Skin epidermis (tissue), 12 donors: Measurements from ENCODE around the gene RABAC1.

Experiments
- H3K27ac ChIP-seq, 21 experiments: fragments of 200-600 bp; sonication (generic) in 11 of 21; one replicate each; pipeline ENCODE4 v1.5.0; 2020; ENCODE audit warnings: mild to moderate bottlenecking in 3 of 21, inconsistent platforms in 2 of 21, moderate library complexity in 2 of 21
- H3K4me3 ChIP-seq, 7 experiments: fragments of 200-600 bp; sonication (generic) in 2 of 7; one replicate each; pipeline ENCODE4 v1.5.0; 2020; ENCODE audit warnings: inconsistent platforms in 2 of 7, mild to moderate bottlenecking in 2 of 7, moderate library complexity in 1 of 7

The RABAC1 gene

GRCh38 chr19:41907994-41908615 is 51.0 kb downstream of the RABAC1 start:
- Histone ChIP-seq H3K27ac (no peak overlapping the region), H3K4me3 (no peak overlapping the region)

- H3K27ac ChIP-seq, result no peak overlapping the region
- no peak overlapping the region for H3K4me3 ChIP-seq
Observed at GRCh38 chr19:41906916-41907680, 52.0 kb downstream of the RABAC1 start.
